Subcutaneous abdominal adipose tissue (tissue), 5 donors: ENCODE measurements around the gene HS6ST1.
"Not testable (repeated sequence)": the region's sequence is repeated elsewhere in the genome, so short reads cannot be mapped to it uniquely, and the experiment has no call there.

Experiments
- H3K27ac ChIP-seq: one replicate; pipeline ENCODE4 v1.7.0; 2013; ENCODE audit warnings: low read depth, mild to moderate bottlenecking, inconsistent platforms, low read length, moderate library complexity
- H3K27me3 ChIP-seq, 5 donors: one replicate each; pipeline ENCODE4 v1.7.0; 2013; ENCODE audit warnings: low read length in 5 of 5, inconsistent platforms in 1 of 5; ENCODE audit not compliant: control insufficient read depth in 5 of 5, insufficient read depth in 4 of 5
- H3K36me3 ChIP-seq, 5 donors: one replicate each; pipeline ENCODE4 v1.7.0; 2013; ENCODE audit warnings: low read length in 5 of 5; ENCODE audit not compliant: control insufficient read depth in 5 of 5, insufficient read depth in 5 of 5
- H3K4me1 ChIP-seq, 5 donors: one replicate each; pipeline ENCODE4 v1.7.0; 2013; ENCODE audit warnings: low read length in 5 of 5, mild to moderate bottlenecking in 3 of 5, moderate library complexity in 1 of 5; ENCODE audit not compliant: control insufficient read depth in 5 of 5, insufficient read depth in 5 of 5
- H3K4me3 ChIP-seq, 5 donors: one replicate each; pipeline ENCODE4 v1.7.0; 2013; ENCODE audit warnings: low read length in 5 of 5, low read depth in 1 of 5
- H3K9ac ChIP-seq, 5 donors: one replicate each; pipeline ENCODE4 v1.7.0; 2013; ENCODE audit warnings: low read length in 5 of 5, mild to moderate bottlenecking in 4 of 5, moderate library complexity in 3 of 5
- H3K9me3 ChIP-seq, 5 donors: one replicate each; pipeline ENCODE4 v1.7.0; 2013; ENCODE audit warnings: low read length in 5 of 5; ENCODE audit not compliant: control insufficient read depth in 5 of 5
- donor health status: healthy.
- donor health status: healthy.
- donor health status: healthy.
- donor health status: healthy.
- donor health status: healthy.

The HS6ST1 gene

DNA sequence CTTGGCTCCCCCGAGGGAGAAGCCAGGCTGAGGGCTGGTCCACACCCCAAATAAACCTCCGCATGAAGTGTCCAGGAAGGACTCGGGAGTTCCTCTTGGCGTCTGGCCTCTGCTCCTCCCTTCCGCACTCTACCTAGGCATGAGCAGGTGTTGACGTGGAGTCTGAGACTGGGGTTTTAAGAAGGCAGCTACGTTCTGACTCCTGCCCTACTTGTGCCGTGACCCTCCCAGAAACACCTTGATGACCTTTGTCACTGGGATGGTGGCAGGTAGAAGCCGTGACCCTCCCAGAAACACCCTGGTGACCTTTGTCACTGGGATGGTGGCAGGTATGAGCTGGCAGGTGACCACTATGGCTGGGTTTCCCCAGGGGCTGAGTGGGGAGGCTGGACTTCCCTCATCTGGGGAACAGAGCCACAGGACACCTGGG lies 54.8 kb downstream of the HS6ST1 start:
- no peak overlapping the region for H3K9ac ChIP-seq
- no peaks in the 10 kb centered on the region for H3K27me3 ChIP-seq
- peaks cover 0 to 10% (median 5%) of the 10 kb centered on the region in 5 donors for H3K4me1 ChIP-seq
- no peak overlapping the region for H3K27ac ChIP-seq
- H3K9me3 ChIP-seq, result peaks cover 0 to 4% (median 3%) of the 10 kb centered on the region in 5 donors
- H3K36me3 ChIP-seq, result peaks cover 0 to 12% (median 0%) of the 10 kb centered on the region in 5 donors
- no peak overlapping the region for H3K4me3 ChIP-seq

DNA sequence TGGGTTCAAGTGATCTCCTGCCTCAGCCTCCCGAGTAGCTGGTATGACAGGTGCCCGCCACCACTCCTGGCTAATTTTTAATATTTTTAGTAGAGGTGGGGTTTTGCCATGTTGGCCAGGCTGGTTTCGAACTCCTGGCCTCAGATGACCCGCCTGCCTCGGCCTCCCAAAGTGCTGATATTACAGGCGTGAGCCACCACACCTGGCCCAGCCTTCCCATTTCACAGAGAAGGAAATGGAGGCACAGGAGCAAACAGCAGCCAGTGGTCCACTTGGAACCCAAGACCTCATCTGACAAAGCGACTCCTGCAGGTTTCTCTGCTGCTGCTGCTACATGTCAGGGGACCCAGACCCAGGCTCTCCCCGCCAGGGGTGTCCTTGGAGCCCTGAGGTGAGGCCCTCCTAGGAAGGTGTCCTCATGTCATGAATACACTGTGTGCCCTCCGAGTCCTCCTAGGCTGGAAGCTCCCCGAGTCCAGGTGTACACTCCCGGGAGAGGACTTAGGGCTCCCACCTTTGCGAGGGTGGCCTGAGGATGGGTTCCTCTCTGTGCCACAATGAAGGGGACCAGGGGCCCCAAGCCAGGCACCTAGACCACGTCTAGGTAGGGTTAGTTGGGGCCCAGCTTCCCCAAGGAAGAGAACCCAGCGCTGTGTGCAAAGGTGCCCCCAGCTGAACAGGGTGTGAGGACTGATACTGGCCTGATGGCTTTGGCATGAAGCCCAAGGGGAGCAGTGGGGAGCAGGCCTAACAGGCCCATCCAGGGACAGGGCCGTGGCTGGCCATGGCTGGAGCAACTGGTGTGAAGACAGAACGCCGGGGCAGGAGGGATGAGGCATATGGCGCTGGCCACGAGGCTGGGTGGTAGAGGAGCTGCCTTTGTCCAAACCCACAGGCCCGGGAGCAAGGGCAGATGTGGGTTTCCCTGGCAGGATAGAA lies 56.1 kb downstream of the HS6ST1 start:
- H3K27me3 ChIP-seq, result no peaks in the 10 kb centered on the region
- peaks cover 0 to 10% (median 5%) of the 10 kb centered on the region in 5 donors for H3K4me1 ChIP-seq
- peaks cover 0 to 5% (median 0%) of the 10 kb centered on the region in 5 donors for H3K36me3 ChIP-seq
- H3K9ac ChIP-seq, result no peak overlapping the region
- peaks cover 0 to 4% (median 3%) of the 10 kb centered on the region in 5 donors for H3K9me3 ChIP-seq
- no peak overlapping the region for H3K4me3 ChIP-seq
- no peak overlapping the region for H3K27ac ChIP-seq

DNA sequence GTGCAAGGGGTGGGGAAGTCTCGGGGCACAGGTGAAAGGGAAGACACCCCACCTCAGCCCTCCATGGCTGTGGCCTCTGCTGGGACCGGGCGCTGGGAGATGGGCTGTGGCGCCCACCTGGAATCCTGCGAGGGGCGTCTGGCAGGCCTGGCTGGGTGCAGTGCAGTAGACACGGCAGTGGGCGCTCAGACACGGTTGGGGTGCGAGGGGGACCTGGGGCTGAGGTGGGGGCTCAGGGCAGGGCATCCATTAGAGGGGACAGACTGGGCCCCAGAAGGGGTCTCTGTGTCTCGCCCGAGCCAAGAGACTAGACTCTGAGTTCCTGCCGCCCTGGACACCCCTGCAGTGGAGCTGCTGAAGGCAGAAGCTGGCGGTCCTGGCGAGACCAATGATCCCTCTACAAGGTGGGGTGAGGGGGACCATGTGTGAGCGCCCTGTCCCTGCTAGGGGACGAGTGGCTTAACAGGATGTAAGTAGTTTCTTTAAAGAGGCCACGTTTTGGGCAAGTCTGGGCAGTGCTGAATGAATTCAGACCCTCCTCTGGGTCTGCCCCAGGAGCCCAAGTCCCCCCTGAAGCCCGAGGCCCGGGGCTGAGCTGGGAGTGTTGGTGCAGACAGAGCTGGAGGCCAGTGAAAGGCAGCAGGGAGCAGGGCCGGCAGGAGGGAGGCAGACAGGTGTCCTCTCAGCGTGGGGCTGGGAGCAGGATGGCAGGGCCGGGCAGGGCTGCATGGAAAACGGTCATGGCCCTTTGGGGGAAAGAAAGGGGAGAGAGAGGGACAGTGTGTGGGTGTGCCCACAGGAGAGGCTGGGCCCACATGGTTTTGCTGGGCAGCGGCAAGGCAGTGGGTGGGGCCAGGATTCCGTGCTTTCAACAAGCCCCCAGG lies 57.2 kb downstream of the HS6ST1 start:
- Histone ChIP-seq H3K4me3 (no peak overlapping the region), H3K27me3 (no peaks in the 10 kb centered on the region), H3K4me1 (peaks cover 0 to 10% (median 5%) of the 10 kb centered on the region in 5 donors), H3K36me3 (peaks cover 0 to 4% (median 0%) of the 10 kb centered on the region in 5 donors), H3K27ac (no peak overlapping the region), H3K9ac (no peak overlapping the region), H3K9me3 (peaks cover 0 to 4% (median 3%) of the 10 kb centered on the region in 5 donors)

DNA sequence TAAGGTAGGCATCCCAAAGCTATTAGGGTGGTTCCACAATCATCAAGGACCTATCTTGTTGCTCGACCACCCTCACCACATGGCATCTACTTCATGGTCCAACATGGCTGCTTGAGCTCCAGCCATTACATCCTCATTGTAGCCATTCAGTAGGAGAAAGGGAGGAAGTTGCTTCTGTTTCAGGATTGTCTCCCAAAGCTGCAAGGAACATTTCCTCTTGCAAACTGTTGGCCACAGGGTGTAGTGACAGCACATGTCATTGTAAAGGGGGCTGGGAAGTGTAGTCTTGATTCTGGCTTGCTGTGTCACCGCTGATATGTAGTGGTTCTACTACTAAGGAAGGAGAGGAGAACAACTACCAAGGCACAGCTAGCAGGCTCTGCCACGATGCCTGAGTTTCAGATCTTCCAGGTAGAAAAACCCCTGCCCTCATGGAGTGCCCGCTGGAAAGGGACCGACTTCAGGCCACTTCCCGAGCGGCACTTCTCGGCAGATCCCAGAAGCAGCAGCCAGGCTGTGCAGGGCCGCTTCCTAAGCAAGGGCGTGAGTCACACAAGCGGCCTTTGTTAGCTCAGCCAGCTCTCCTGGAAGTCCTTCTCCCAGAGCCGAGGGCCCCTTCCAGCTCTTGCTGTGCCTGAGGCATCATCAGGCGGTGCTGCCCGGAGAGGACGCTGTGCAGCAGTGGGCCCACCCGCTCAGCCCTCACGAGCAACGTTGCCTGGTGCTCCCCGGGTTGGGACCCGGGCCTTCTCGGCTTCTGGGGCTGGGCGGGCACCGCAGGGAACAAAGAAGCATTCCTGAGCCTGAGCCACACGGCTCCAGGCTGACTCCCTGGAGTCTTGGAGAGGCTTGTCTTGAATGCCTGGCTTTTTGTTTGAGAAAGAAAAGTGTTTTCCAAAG lies 58.2 kb downstream of the HS6ST1 start:
- peak overlapping the region in 1 of 5 donors; percentile 8 for H3K9ac ChIP-seq
- H3K4me3 ChIP-seq, result peak overlapping the region in 1 of 5 donors; percentile 31
- no peaks in the 10 kb centered on the region for H3K36me3 ChIP-seq
- H3K4me1 ChIP-seq, result peaks cover 0 to 10% (median 5%) of the 10 kb centered on the region in 5 donors
- H3K27ac ChIP-seq, result no peak overlapping the region
- peaks cover 0 to 4% (median 3%) of the 10 kb centered on the region in 5 donors for H3K9me3 ChIP-seq
- no peaks in the 10 kb centered on the region for H3K27me3 ChIP-seq

DNA sequence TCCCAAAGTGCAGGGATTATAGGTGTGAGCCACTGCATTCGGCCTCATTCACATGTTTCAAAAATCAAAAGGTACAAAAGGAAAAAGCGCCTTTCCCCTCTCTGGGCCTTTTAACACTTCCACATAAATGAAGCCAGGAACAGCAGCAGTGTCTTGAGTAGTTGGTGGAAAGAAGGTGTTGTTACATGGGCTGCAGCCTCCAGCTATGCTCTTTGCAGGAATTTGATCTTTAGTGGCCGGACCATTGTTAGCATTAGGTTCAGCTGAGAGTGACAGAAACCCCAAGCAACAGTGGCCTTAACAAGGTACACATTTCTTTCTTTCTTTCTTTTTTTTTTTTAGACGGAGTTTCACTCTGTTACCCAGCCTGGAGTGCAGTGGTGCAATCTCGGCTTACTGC lies 59.1 kb downstream of the HS6ST1 start:
- peaks cover 0 to 10% (median 5%) of the 10 kb centered on the region in 5 donors for H3K4me1 ChIP-seq
- H3K27me3 ChIP-seq, result no peaks in the 10 kb centered on the region
- peaks cover 0 to 4% (median 3%) of the 10 kb centered on the region in 5 donors for H3K9me3 ChIP-seq
- H3K27ac ChIP-seq, result no peak overlapping the region
- no peaks in the 10 kb centered on the region for H3K36me3 ChIP-seq
- H3K9ac ChIP-seq, result no peak overlapping the region
- H3K4me3 ChIP-seq, result no peak overlapping the region

DNA sequence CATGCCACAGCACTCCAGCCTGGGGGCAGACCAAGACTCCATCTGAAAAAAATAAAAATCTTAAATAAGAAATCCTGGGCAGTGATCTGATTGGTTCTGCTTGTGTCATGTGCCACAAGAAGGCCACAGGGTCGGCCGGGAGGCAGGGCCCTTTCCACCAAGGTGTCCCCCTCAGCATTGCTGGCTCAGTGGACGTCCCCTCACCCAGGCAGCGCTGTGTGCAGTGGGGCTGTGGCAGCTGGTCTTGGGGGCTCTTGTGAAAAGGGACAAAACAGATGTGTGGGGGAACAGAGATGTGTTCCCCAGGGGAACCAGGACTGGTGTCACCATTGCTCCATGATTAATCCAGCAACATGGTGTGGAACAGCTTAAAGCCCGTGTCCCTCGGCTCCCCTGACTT lies 60.5 kb downstream of the HS6ST1 start:
- Histone ChIP-seq H3K9ac (no peak overlapping the region), H3K27ac (no peak overlapping the region), H3K9me3 (peaks cover 0 to 4% (median 3%) of the 10 kb centered on the region in 5 donors), H3K27me3 (no peaks in the 10 kb centered on the region), H3K4me1 (peaks cover 0 to 10% (median 5%) of the 10 kb centered on the region in 5 donors), H3K4me3 (no peak overlapping the region), H3K36me3 (no peaks in the 10 kb centered on the region)

DNA sequence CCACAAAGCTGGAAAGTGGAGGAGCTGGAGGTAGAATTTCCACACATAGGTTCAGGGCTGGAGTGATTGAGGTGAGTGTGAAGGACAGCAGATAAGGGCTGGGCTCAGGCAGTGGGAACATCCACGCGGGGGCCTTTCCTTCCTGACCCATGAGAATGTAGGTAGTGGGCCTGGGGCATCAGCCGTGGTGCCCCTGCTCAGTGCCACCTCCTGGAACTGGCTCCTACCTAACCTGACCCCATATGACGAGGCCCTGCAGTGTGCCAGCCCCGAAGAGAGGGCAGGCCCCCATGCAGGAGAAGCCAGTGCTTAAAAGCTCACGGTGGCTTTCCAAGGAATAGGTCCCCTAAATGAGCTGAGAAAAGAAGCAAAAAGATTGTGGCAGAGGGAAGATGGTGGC lies 66.2 kb downstream of the HS6ST1 start:
- Histone ChIP-seq H3K4me3 (no peak overlapping the region), H3K9me3 (no peaks in the 10 kb centered on the region), H3K36me3 (no peaks in the 10 kb centered on the region), H3K27ac (no peak overlapping the region), H3K27me3 (no peaks in the 10 kb centered on the region), H3K4me1 (peaks cover 0 to 7% (median 0%) of the 10 kb centered on the region in 5 donors), H3K9ac (no peak overlapping the region)

DNA sequence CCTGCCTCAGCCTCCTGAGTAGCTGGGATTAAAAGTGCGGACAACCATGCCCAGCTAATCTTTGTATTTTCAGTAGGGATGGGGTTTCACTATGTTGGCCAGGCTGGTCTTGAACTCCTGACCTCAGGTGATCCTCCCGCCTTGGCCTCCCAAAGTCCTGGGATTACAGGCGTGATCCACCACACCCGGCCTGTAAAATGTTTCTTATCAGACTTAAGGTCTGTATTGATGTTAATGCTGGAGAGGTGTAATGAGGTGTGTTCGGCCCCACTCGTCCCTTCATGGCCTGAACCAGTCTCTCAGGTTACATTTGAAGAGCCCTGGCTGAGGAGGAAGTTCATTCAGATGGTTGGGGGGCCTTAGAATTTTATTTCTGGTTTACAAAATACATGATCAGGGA lies 66.6 kb downstream of the HS6ST1 start:
- not testable (repeated sequence) for H3K27me3 ChIP-seq, H3K27ac ChIP-seq, H3K4me3 ChIP-seq, H3K9ac ChIP-seq, H3K4me1 ChIP-seq, H3K9me3 ChIP-seq, H3K36me3 ChIP-seq

DNA sequence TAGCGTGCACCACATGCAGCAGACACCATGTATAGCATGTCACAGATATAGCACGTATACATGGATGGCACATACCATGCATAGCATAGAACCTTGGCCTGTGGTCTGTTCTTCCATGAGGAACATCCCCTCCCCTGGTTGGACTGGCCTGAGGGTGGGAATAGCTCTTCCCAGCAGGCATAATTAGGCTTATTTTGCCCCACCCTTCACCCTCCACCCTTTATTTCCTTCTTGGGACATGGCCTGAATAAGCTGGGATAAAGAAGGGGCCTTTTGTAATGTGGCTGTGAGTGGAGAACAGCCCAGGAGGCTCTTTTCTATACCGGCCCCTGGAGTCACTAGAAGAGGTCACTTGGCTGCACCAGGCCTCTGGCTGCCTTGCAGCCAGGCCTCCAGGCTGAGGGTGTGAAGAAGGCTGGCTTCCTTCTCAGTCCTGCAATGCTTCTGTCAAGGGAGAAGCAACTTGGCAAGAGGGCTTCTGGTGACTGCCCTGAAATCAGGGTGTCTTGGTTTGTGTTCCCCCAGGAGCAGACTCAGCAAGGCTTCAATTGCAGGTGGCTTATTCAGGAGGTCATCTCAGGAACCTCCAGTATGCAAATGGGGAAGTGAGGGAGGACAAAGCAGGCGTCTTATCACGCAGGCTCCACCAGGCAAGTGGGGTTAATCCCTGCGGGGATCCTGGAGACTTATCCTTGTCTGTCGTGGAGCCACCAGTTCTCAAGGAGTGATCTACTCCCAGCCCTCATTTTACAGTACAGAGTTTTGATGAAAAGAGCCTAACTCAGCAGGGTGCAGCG lies 68.2 kb downstream of the HS6ST1 start:
- H3K36me3 ChIP-seq, result no peaks in the 10 kb centered on the region
- no peak overlapping the region for H3K27ac ChIP-seq
- no peak overlapping the region for H3K4me3 ChIP-seq
- no peaks in the 10 kb centered on the region for H3K27me3 ChIP-seq
- H3K9ac ChIP-seq, result no peak overlapping the region
- no peaks in the 10 kb centered on the region for H3K9me3 ChIP-seq
- H3K4me1 ChIP-seq, result peaks cover 0 to 7% (median 0%) of the 10 kb centered on the region in 5 donors
